ENCODE data around the gene APP.

- no peak for TF ChIP-seq POLR2A (IDR thresholded peaks at IDR 0.05)
- no peak for TF ChIP-seq CTCF (IDR thresholded peaks at IDR 0.05)
- no peak for TF ChIP-seq EP300 (IDR thresholded peaks at IDR 0.05)
Observed at GRCh38 chr21:25944082-25944481, 226.5 kb downstream of the APP start.
